Measurements from ENCODE around the gene PCED1B.
"Not testable (repeated sequence)": the region's sequence is repeated elsewhere in the genome, so short reads cannot be mapped to it uniquely, and the experiment has no call there.

PCED1B gene

DNA sequence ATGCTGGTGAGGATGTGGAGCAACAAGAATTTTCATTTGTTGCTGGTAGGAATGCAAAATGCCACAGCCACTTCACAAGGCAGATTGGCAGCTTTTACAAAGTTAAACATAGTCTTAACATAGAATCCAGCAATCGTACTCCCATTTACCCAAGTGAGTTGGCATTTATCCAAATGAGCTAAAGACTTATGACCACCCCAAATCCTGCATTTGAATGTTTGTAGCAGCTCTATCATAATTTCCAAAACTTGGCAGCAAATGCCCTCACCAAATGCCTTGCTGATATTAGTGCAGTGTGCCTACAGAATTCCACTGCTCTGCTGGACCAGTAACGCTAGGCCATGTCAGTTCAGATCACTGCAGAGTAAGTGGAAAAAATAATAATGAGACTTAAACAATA, 121.0 kb downstream of the PCED1B start:
- TF ChIP-seq, protein P1, sequence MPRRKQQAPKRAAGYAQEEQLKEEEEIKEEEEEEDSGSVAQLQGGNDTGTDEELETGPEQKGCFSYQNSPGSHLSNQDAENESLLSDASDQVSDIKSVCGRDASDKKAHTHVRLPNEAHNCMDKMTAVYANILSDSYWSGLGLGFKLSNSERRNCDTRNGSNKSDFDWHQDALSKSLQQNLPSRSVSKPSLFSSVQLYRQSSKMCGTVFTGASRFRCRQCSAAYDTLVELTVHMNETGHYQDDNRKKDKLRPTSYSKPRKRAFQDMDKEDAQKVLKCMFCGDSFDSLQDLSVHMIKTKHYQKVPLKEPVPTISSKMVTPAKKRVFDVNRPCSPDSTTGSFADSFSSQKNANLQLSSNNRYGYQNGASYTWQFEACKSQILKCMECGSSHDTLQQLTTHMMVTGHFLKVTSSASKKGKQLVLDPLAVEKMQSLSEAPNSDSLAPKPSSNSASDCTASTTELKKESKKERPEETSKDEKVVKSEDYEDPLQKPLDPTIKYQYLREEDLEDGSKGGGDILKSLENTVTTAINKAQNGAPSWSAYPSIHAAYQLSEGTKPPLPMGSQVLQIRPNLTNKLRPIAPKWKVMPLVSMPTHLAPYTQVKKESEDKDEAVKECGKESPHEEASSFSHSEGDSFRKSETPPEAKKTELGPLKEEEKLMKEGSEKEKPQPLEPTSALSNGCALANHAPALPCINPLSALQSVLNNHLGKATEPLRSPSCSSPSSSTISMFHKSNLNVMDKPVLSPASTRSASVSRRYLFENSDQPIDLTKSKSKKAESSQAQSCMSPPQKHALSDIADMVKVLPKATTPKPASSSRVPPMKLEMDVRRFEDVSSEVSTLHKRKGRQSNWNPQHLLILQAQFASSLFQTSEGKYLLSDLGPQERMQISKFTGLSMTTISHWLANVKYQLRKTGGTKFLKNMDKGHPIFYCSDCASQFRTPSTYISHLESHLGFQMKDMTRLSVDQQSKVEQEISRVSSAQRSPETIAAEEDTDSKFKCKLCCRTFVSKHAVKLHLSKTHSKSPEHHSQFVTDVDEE (CRISPR knock-in tag; IDR thresholded peaks at IDR 0.05): no peak
- TF ChIP-seq PATZ1 (CRISPR knock-in tag; IDR thresholded peaks at IDR 0.05; ENCODE audit: borderline replicate concordance) (no peak), ZNF8 (CRISPR knock-in tag; IDR thresholded peaks at IDR 0.05) (no peak), GLIS3 (CRISPR knock-in tag; IDR thresholded peaks at IDR 0.05) (no peak)
- ATAC-seq: no peak

GRCh38 chr12:47201190-47201589, 121.8 kb downstream of the PCED1B start:
- ATAC-seq: not testable (repeated sequence)

DNA sequence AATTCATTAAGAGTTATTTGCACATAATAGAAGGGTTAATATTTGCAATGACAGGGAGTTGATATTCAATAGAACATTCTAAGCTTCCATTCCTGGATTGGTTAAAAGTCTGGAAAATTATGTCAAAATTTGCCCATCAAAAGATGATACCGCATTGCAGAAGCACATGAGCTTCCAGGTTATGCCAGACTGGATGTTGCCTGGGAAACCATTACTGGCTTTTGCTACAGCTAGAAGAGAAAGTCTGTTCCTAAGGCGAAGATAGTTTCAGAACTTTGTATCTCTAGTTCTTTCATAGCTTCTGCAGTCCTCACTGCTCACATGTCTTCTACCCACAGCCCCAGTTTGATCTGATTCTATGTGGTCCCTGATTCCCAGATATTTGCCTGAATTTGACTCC, 122.8 kb downstream of the PCED1B start:
- ATAC-seq: no peak
- TF ChIP-seq ISL1 (CRISPR knock-in tag; IDR thresholded peaks at IDR 0.05) (no peak), CREB5 (CRISPR knock-in tag; IDR thresholded peaks at IDR 0.05; ENCODE audit: low read depth) (no peak), SNAI2 (CRISPR knock-in tag; IDR thresholded peaks at IDR 0.05) (no peak), TOX (CRISPR knock-in tag; IDR thresholded peaks at IDR 0.05; ENCODE audit: borderline replicate concordance) (no peak), ZNF565 (CRISPR knock-in tag; conservative IDR thresholded peaks at IDR 0.05; ENCODE audit: low read depth) (no peak), TCF4 (CRISPR knock-in tag; IDR thresholded peaks at IDR 0.05; ENCODE audit: borderline replicate concordance) (no peak), CSRNP3 (CRISPR knock-in tag; IDR thresholded peaks at IDR 0.05) (no peak), ZFP3 (CRISPR knock-in tag; IDR thresholded peaks at IDR 0.05) (no peak), ZNF70 (CRISPR knock-in tag; IDR thresholded peaks at IDR 0.05) (no peak), PATZ1 (CRISPR knock-in tag; IDR thresholded peaks at IDR 0.05; ENCODE audit: borderline replicate concordance) (no peak)

- no peak for ATAC-seq
- TF ChIP-seq ESRRG (CRISPR knock-in tag; IDR thresholded peaks at IDR 0.05) (no peak), TOX (CRISPR knock-in tag; IDR thresholded peaks at IDR 0.05; ENCODE audit: borderline replicate concordance) (no peak), TCF4 (CRISPR knock-in tag; IDR thresholded peaks at IDR 0.05; ENCODE audit: borderline replicate concordance) (no peak), GLIS3 (CRISPR knock-in tag; IDR thresholded peaks at IDR 0.05) (no peak), BACH2 (CRISPR knock-in tag; IDR thresholded peaks at IDR 0.05; ENCODE audit: borderline replicate concordance) (no peak), SNAI2 (CRISPR knock-in tag; IDR thresholded peaks at IDR 0.05) (no peak), CREB5 (CRISPR knock-in tag; IDR thresholded peaks at IDR 0.05; ENCODE audit: low read depth) (no peak), ZC3H10 (CRISPR knock-in tag; IDR thresholded peaks at IDR 0.05) (no peak), CSDC2 (CRISPR knock-in tag; IDR thresholded peaks at IDR 0.05) (no peak)
- TF ChIP-seq, protein P1 (CRISPR knock-in tag; IDR thresholded peaks at IDR 0.05): no peak
- TF ChIP-seq, protein P2, sequence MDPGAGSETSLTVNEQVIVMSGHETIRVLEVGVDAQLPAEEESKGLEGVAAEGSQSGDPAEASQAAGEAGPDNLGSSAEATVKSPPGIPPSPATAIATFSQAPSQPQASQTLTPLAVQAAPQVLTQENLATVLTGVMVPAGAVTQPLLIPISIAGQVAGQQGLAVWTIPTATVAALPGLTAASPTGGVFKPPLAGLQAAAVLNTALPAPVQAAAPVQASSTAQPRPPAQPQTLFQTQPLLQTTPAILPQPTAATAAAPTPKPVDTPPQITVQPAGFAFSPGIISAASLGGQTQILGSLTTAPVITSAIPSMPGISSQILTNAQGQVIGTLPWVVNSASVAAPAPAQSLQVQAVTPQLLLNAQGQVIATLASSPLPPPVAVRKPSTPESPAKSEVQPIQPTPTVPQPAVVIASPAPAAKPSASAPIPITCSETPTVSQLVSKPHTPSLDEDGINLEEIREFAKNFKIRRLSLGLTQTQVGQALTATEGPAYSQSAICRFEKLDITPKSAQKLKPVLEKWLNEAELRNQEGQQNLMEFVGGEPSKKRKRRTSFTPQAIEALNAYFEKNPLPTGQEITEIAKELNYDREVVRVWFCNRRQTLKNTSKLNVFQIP (CRISPR knock-in tag; IDR thresholded peaks at IDR 0.05; ENCODE audit: borderline replicate concordance, low read depth): no peak
These were observed 126.4 kb downstream of the PCED1B start for GRCh38 chr12:47205532-47206449.
